Measurements from ENCODE around the gene ELMOD3. TPM values are rescaled to one million over a fixed set of nuclear protein-coding genes. Genes with fewer than 3 reads are reported as not detected.

Gene ELMOD3
- polyA plus RNA-seq, 1 donor from 2014 or later = 39.7 TPM

DNA sequence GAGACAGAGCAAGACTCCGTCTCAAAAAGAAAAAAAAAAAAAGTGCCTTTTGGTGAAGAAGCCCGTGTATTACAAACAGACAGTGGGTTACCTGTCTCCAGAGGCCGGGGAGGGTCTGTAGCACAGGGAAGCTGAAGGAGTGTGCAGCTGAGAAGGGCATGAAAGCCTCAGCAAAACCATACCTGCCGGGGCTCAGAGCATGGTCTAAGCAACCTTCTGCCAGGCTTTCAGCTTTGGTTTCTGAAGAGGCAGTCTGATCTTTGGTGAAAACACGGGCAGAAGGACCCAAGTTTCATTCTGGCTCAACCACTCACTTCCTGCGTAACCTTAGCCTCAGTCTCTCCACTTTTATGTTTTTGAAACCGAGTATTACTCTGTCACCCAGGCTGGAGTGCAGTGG is 85.4 kb downstream of the ELMOD3 start:
- Histone ChIP-seq H3K9me2 (ENCODE audit: insufficient read depth, low read length) (no peaks in the 10 kb centered on the region), H3K27ac (ENCODE audit: low read length) (no peak overlapping the region), H3F3A (ENCODE audit: insufficient read depth, low read length, poor library complexity, severe bottlenecking) (no peaks in the 10 kb centered on the region), H3K4me2 (ENCODE audit: low read length) (no peak overlapping the region), H3K27me3 (ENCODE audit: insufficient read depth, low read depth, low read length) (no peaks in the 10 kb centered on the region), H4K20me1 (ENCODE audit: insufficient read depth) (no peaks in the 10 kb centered on the region), H3K9me3 (ENCODE audit: low read length) (no peaks in the 10 kb centered on the region), H3K9ac (ENCODE audit: low read length) (no peak overlapping the region), H3K36me3 (ENCODE audit: insufficient read depth, low read length) (no peaks in the 10 kb centered on the region), H3K79me2 (replicated peaks; ENCODE audit: insufficient read depth, low read length) (no peaks in the 10 kb centered on the region), H2AFZ (ENCODE audit: low read depth, low read length) (no peak overlapping the region), H3K4me3 (ENCODE audit: low read length) (no peak overlapping the region)
- TF ChIP-seq RAD21 (conservative IDR thresholded peaks at IDR 0.05) = no peak
- no peak for TF ChIP-seq MXI1 (conservative IDR thresholded peaks at IDR 0.05; ENCODE audit: poor library complexity, severe bottlenecking)
- TF ChIP-seq, protein P1, sequence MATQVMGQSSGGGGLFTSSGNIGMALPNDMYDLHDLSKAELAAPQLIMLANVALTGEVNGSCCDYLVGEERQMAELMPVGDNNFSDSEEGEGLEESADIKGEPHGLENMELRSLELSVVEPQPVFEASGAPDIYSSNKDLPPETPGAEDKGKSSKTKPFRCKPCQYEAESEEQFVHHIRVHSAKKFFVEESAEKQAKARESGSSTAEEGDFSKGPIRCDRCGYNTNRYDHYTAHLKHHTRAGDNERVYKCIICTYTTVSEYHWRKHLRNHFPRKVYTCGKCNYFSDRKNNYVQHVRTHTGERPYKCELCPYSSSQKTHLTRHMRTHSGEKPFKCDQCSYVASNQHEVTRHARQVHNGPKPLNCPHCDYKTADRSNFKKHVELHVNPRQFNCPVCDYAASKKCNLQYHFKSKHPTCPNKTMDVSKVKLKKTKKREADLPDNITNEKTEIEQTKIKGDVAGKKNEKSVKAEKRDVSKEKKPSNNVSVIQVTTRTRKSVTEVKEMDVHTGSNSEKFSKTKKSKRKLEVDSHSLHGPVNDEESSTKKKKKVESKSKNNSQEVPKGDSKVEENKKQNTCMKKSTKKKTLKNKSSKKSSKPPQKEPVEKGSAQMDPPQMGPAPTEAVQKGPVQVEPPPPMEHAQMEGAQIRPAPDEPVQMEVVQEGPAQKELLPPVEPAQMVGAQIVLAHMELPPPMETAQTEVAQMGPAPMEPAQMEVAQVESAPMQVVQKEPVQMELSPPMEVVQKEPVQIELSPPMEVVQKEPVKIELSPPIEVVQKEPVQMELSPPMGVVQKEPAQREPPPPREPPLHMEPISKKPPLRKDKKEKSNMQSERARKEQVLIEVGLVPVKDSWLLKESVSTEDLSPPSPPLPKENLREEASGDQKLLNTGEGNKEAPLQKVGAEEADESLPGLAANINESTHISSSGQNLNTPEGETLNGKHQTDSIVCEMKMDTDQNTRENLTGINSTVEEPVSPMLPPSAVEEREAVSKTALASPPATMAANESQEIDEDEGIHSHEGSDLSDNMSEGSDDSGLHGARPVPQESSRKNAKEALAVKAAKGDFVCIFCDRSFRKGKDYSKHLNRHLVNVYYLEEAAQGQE (IDR thresholded peaks at IDR 0.05; ENCODE audit: borderline replicate concordance) = no peak
- no peak for TF ChIP-seq TAF1 (IDR thresholded peaks at IDR 0.05; ENCODE audit: low read depth)
- TF ChIP-seq EZH2 (IDR thresholded peaks at IDR 0.05; ENCODE audit: borderline replicate concordance, insufficient read depth, low read length, poor library complexity, severe bottlenecking) = no peak
- TF ChIP-seq EP300 (conservative IDR thresholded peaks at IDR 0.05; ENCODE audit: poor library complexity, severe bottlenecking) = no peak

DNA sequence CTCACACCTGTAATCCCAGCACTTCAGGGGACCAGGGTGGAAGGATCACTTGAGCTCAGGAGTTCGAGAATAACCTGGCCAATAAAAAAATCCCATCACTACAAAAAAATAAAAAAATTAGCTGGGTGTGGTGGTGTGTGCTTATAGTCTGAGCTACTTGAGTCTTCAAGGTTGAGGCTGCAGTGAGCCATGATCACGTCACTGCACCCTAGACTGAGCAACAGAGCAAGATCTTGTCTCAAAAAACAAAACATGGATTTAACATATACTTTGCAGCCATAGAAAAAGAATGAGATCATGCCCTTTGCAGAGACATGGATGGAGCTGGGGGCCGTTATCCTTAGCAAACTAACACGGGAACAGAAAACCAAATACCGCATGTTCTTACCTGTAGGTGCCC is 86.2 kb downstream of the ELMOD3 start:
- H3K4me2 ChIP-seq (ENCODE audit: low read length) = no peak overlapping the region

More for the DNA sequence above, 86.2 kb downstream of the ELMOD3 start:
- Histone ChIP-seq H3K4me3 (ENCODE audit: low read length) (no peak overlapping the region), H3K27ac (ENCODE audit: low read length) (no peak overlapping the region), H3K36me3 (ENCODE audit: insufficient read depth, low read length) (no peaks in the 10 kb centered on the region), H3K9me3 (ENCODE audit: low read length) (no peaks in the 10 kb centered on the region), H3K9me2 (ENCODE audit: insufficient read depth, low read length) (no peaks in the 10 kb centered on the region), H3K27me3 (ENCODE audit: insufficient read depth, low read depth, low read length) (no peaks in the 10 kb centered on the region), H3K79me2 (replicated peaks; ENCODE audit: insufficient read depth, low read length) (no peaks in the 10 kb centered on the region), H3F3A (ENCODE audit: insufficient read depth, low read length, poor library complexity, severe bottlenecking) (no peaks in the 10 kb centered on the region), H3K9ac (ENCODE audit: low read length) (no peak overlapping the region), H4K20me1 (ENCODE audit: insufficient read depth) (no peaks in the 10 kb centered on the region), H2AFZ (ENCODE audit: low read depth, low read length) (no peak overlapping the region)
- TF ChIP-seq, protein P1 (IDR thresholded peaks at IDR 0.05; ENCODE audit: borderline replicate concordance) = no peak
- TF ChIP-seq EZH2 (IDR thresholded peaks at IDR 0.05; ENCODE audit: borderline replicate concordance, insufficient read depth, low read length, poor library complexity, severe bottlenecking) = no peak
- TF ChIP-seq SMC3 (conservative IDR thresholded peaks at IDR 0.05; ENCODE audit: poor library complexity) = no peak
- no peak for TF ChIP-seq EP300 (conservative IDR thresholded peaks at IDR 0.05; ENCODE audit: poor library complexity, severe bottlenecking)
- no peak for TF ChIP-seq POLR2AphosphoS5 (IDR thresholded peaks at IDR 0.05)
- TF ChIP-seq, protein P2, sequence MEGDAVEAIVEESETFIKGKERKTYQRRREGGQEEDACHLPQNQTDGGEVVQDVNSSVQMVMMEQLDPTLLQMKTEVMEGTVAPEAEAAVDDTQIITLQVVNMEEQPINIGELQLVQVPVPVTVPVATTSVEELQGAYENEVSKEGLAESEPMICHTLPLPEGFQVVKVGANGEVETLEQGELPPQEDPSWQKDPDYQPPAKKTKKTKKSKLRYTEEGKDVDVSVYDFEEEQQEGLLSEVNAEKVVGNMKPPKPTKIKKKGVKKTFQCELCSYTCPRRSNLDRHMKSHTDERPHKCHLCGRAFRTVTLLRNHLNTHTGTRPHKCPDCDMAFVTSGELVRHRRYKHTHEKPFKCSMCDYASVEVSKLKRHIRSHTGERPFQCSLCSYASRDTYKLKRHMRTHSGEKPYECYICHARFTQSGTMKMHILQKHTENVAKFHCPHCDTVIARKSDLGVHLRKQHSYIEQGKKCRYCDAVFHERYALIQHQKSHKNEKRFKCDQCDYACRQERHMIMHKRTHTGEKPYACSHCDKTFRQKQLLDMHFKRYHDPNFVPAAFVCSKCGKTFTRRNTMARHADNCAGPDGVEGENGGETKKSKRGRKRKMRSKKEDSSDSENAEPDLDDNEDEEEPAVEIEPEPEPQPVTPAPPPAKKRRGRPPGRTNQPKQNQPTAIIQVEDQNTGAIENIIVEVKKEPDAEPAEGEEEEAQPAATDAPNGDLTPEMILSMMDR (IDR thresholded peaks at IDR 0.05; ENCODE audit: poor library complexity, severe bottlenecking) = no peak
- TF ChIP-seq RAD21 (conservative IDR thresholded peaks at IDR 0.05) = no peak
- no peak for TF ChIP-seq MXI1 (conservative IDR thresholded peaks at IDR 0.05; ENCODE audit: poor library complexity, severe bottlenecking)
- TF ChIP-seq TAF1 (IDR thresholded peaks at IDR 0.05; ENCODE audit: low read depth) = no peak

Small RNA genes within 50 kb of the gene (small RNA-seq; reads per million reads assigned to genes)
- 0 reads per million in 3 experiments for gene AC062037.1
- 0 reads per million in 3 experiments for gene AC062037.2
- 0 to 1.2 (median 0) reads per million in 3 experiments for gene RF00019
- 0 reads per million in 3 experiments for gene RN7SL113P

Other genes with a start within 250 kb of the ELMOD3 start
- gene TCF7L1, start 221.4 kb upstream of the ELMOD3 start, polyA plus RNA-seq = 0.14 TPM in 1 of 2 replicates, not detected in the other
- 22.7 and 29.4 TPM in 2 replicates for gene TGOLN2, start 26.8 kb upstream of the ELMOD3 start, polyA plus RNA-seq
- 10.9 and 13.3 TPM in 2 replicates for gene RETSAT, start 241 bp upstream of the ELMOD3 start, polyA plus RNA-seq
- gene CAPG, start 55.6 kb downstream of the ELMOD3 start, polyA plus RNA-seq = not detected in 2 replicates
- gene SH2D6, start 63.9 kb downstream of the ELMOD3 start, polyA plus RNA-seq = not detected in 2 replicates
- 230 and 233 TPM in 2 replicates for gene MAT2A, start 184.4 kb downstream of the ELMOD3 start, polyA plus RNA-seq
- gene GGCX, start 206.7 kb downstream of the ELMOD3 start, polyA plus RNA-seq = 33.9 and 41.4 TPM in 2 replicates
- not detected in 2 replicates for gene VAMP8, start 222.8 kb downstream of the ELMOD3 start, polyA plus RNA-seq
- not detected in 2 replicates for gene VAMP5, start 229.7 kb downstream of the ELMOD3 start, polyA plus RNA-seq
- gene RNF181, start 241.0 kb downstream of the ELMOD3 start, polyA plus RNA-seq = 296 and 330 TPM in 2 replicates
- 8.4 and 9.4 TPM in 2 replicates for gene TMEM150A, start 247.9 kb downstream of the ELMOD3 start, polyA plus RNA-seq

All from neural cell (in vitro differentiated cells).